ENCODE data around the gene SLC30A2. TPM values are rescaled to one million over a fixed set of nuclear protein-coding genes. Genes with fewer than 3 reads are reported as not detected.

The SLC30A2 gene
- total RNA-seq, 1 donor from 2014 or later, result not detected

DNA sequence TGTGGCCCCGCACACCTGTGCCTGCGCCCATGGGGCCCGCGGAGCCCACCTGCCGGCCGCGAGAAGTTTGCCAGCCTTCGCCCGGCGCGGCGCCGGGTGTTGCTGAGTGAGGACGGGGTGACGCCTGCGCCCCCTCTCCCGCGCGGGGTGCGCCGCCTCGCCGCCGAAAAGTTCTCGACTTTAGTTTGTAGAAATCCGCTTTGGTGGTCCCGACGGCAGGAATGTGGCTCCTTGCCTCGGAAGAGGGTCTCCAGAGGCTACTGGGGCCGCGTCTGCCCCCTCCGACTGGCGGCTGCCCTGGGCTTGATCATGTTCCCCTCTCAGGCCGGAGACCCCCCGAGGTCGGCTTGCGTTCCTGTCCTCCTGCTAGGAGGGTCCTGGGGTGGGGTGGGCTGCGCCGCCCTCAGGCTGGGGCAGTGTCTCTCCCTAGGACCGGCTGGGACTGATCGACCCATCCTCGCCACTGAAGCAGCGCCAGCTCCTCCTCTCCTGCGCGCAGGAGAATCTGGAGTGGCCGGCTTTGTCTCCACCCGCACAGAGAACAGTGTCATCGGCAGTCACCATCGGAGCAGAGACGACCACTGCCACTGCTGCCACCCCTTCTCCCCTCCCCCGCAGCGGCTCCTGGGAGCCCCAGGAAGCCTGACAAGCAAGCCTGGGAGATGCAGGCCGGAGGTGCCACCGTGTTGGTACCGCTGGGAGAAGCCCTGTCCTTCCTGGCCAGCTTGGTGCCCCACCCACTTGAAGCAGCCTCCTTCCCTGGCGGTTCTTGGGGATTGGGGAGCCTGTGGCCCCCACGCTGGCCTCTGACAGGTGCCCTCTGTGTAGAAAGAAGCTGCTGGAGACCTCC, 553 bp upstream of the SLC30A2 start:
- FAIRE-seq, result no peak
- Mint-ChIP-seq H3K4me1 (ENCODE audit: low read depth, unreplicated experiment) (peaks cover 3% of the 10 kb centered on the region), H3K27ac (ENCODE audit: unreplicated experiment) (no peak overlapping the region), H3K9me3 (ENCODE audit: unreplicated experiment) (peaks cover 3% of the 10 kb centered on the region), H3K27me3 (ENCODE audit: low read depth, unreplicated experiment) (peaks cover 81% of the 10 kb centered on the region), H3K36me3 (ENCODE audit: low read depth, unreplicated experiment) (peaks cover 3% of the 10 kb centered on the region), H3K4me3 (ENCODE audit: unreplicated experiment) (no peak overlapping the region)
- Histone ChIP-seq H3K27me3 (ENCODE audit: insufficient read depth, low read length) (peaks cover 73% of the 10 kb centered on the region), H3K9me3 (ENCODE audit: insufficient read depth, low read depth, low read length) (no peaks in the 10 kb centered on the region), H3K9ac (ENCODE audit: low read length) (no peak overlapping the region), H3K4me1 (ENCODE audit: insufficient read depth, low read length) (peaks cover 2% of the 10 kb centered on the region), H3K79me2 (ENCODE audit: insufficient read depth, low read length) (no peaks in the 10 kb centered on the region), H2AFZ (ENCODE audit: low read depth, low read length) (no peak overlapping the region), H3K27ac (ENCODE audit: low read depth, low read length) (no peak overlapping the region), H3K4me2 (ENCODE audit: low read length) (peak overlapping the region; percentile 30), H3K4me3 (ENCODE audit: insufficient read depth, low read depth, low read length) (no peak overlapping the region), H3K36me3 (ENCODE audit: insufficient read depth, low read length) (no peaks in the 10 kb centered on the region), H4K20me1 (ENCODE audit: insufficient read depth, low read length) (no peaks in the 10 kb centered on the region)
- DNase-seq (ENCODE audit: low read depth), result no peak
- peak; percentile 73 for TF ChIP-seq EZH2 (IDR thresholded peaks at IDR 0.05; ENCODE audit: insufficient read depth, low read length)
- TF ChIP-seq, protein P1, sequence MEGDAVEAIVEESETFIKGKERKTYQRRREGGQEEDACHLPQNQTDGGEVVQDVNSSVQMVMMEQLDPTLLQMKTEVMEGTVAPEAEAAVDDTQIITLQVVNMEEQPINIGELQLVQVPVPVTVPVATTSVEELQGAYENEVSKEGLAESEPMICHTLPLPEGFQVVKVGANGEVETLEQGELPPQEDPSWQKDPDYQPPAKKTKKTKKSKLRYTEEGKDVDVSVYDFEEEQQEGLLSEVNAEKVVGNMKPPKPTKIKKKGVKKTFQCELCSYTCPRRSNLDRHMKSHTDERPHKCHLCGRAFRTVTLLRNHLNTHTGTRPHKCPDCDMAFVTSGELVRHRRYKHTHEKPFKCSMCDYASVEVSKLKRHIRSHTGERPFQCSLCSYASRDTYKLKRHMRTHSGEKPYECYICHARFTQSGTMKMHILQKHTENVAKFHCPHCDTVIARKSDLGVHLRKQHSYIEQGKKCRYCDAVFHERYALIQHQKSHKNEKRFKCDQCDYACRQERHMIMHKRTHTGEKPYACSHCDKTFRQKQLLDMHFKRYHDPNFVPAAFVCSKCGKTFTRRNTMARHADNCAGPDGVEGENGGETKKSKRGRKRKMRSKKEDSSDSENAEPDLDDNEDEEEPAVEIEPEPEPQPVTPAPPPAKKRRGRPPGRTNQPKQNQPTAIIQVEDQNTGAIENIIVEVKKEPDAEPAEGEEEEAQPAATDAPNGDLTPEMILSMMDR (IDR thresholded peaks at IDR 0.05; ENCODE audit: insufficient read depth, low read depth, low read length), result no peak

GRCh38 chr1:26044971-26045721, 772 bp downstream of the SLC30A2 start:
- H3K36me3 ChIP-seq (ENCODE audit: insufficient read depth, low read length), result no peaks in the 10 kb centered on the region
- no peak overlapping the region for H3K4me3 Mint-ChIP-seq (ENCODE audit: unreplicated experiment)
- H3K27me3 ChIP-seq (ENCODE audit: insufficient read depth, low read length), result peaks cover 66% of the 10 kb centered on the region
- H3K4me3 ChIP-seq (ENCODE audit: insufficient read depth, low read depth, low read length), result no peak overlapping the region
- peaks cover 3% of the 10 kb centered on the region for H3K9me3 Mint-ChIP-seq (ENCODE audit: unreplicated experiment)
- H4K20me1 ChIP-seq (ENCODE audit: insufficient read depth, low read length), result no peaks in the 10 kb centered on the region
- peaks cover 3% of the 10 kb centered on the region for H3K4me1 Mint-ChIP-seq (ENCODE audit: low read depth, unreplicated experiment)
- TF ChIP-seq, protein P1 (IDR thresholded peaks at IDR 0.05; ENCODE audit: insufficient read depth, low read depth, low read length), result no peak
- no peak for TF ChIP-seq EZH2 (IDR thresholded peaks at IDR 0.05; ENCODE audit: insufficient read depth, low read length)
- no peak overlapping the region for H3K27ac ChIP-seq (ENCODE audit: low read depth, low read length)
- H3K36me3 Mint-ChIP-seq (ENCODE audit: low read depth, unreplicated experiment), result peaks cover 3% of the 10 kb centered on the region
- H3K27me3 Mint-ChIP-seq (ENCODE audit: low read depth, unreplicated experiment), result peaks cover 76% of the 10 kb centered on the region
- no peaks in the 10 kb centered on the region for H3K9me3 ChIP-seq (ENCODE audit: insufficient read depth, low read depth, low read length)
- H3K27ac Mint-ChIP-seq (ENCODE audit: unreplicated experiment), result no peak overlapping the region
- H3K4me1 ChIP-seq (ENCODE audit: insufficient read depth, low read length), result peaks cover 2% of the 10 kb centered on the region
- no peaks in the 10 kb centered on the region for H3K79me2 ChIP-seq (ENCODE audit: insufficient read depth, low read length)
- FAIRE-seq (no peak), DNase-seq (ENCODE audit: low read depth) (no peak)
- no peak overlapping the region for H3K9ac ChIP-seq (ENCODE audit: low read length)
- no peak overlapping the region for H3K4me2 ChIP-seq (ENCODE audit: low read length)
- H2AFZ ChIP-seq (ENCODE audit: low read depth, low read length), result no peak overlapping the region

All from astrocyte (in vitro differentiated cells and primary cell).